Stimulated activated CD4-positive, alpha-beta T cell treated with anti-CD3 and anti-CD28 coated beads, Interleukin-4, amount 100 ng/mL, for 24 hours (primary cell): ENCODE measurements around the gene NR2F1-AS1.
"Not testable (repeated sequence)": the region's sequence is repeated elsewhere in the genome, so short reads cannot be mapped to it uniquely, and the experiment has no call there.

ENCODE experiments used
- DNase-seq: peaks from one replicate; pipeline ENCODE4 v3.0.0-alpha.2; 2020

Gene NR2F1-AS1

DNA sequence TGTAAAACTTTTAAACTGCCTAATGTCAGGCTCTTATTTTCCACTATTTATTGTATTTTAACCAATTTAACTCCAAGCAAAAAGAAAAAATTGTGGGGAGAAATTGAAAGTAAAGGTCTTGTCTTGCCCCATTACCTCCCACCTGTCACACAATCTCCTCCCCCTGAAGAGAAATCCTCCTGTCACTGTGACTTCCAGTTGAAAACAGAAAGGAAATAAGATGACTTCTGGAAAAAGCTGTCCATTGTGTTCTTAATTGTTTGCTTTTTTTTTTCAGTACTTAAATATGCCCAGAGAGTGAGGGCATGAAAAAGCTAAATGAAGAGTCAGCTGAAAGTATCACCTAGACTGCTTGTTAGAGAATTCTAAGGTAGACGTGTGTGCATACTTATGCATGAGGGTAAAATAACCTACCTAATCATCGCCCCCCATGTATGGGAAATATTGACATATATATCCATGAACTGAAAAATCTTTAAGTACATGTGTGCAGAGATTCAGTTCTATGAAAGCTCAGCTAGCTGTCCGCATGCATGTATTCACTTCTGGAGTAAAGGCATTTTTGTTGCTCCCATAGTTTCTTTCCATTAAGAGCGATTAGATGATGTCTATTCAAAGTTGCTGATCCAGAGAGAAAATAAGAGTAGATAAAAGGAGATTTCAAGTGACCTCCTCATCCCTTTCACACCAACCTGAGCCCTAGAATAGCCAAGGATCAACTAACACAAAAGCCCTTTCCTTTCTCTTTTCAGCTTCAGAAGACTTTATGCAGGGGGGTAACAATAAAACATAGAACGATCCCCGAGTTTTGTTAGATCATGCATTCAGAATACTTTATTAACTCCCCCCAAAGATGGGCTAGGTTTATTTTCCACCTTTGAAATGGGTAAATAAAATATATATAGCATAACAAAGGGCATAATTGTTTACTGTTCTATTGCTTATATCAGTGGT is 5.3 kb downstream of the NR2F1-AS1 start:
- no peak for DNase-seq

DNA sequence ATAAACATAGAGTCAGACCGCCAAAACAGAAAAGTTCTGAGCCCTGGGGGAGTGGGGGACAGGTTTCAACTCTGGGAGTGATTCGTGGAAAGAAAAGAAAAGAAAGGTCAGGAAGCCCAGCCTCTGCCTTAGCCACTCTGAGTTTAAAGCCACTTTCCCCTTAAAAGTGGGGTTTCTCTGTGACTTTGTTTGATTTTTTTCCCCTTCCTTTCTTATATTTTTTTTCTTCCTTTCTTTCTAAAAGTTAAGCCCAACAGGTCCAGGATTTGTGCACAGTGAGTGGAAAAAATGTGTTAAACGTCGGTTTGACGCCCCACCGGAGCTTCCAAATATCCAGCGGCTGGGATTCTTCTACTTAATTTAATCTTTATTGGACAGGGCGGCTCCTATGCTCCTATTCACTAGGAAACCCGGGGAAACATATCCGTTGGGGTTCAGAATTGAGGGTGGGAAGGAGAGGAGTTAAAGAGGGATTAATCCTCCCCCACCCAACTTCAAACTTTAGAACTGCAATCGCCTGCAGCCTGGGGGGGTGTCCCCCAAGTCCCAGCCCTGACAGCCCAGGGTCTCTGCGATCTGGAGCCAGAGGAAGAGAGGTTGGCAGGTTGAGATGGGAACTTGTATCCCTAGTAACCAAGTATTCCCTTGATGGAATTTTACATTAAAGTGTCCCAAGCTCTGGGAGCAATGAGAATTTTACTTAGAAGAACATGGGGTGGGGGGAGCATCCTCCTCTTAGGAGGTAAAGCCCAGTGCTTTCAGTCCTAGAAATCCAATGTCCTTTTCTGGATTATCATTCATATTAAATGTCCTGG is 6.3 kb downstream of the NR2F1-AS1 start:
- no peak for DNase-seq

DNA sequence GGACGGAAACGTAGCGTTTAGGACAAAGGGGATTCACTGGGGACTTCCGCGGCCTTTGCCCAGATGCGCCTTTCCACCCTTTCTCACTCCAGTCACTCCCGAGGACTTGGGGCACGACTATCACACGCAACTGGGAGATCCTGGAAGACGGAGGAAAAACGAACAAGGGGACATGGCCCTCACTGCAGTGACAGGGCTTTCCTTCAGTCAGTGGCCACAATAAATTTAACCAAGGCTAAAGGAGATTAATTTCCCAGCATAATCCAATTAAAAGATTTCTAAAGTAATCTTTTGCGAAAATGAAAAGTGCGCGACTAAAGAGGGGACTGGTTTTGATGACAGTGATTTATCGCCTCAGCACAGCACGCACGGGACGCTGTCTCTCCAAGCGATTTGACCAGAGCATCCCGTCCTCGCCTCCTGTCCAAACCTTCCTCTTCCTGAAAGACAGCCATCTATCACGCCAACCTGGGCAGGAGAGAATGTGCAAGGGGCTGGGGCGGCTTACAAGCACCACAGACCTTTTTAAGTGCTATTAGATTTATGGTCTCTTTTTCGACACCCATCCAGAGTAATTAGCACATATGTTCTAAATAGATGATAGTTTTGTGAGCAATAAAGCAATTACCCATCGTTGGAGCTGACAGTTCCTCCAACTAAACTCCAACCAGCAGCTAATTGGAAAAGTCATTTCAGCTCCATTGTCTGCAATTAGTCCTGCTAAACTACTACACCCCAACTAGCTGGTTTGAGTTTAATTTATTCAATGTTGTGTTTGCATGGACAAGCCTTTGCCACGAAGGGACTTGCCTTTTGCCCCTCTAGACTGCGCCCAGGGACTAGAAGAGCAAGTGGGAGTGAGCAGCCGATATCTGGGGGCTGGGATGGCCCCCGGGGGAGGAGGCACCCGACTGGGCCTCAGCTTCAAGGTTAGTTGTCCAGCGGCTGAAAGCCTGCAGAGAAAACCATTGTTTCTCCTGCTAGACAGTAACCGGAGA is 7.4 kb downstream of the NR2F1-AS1 start:
- DNase-seq, result no peak

GRCh38 chr5:93572608-93573353 is 8.2 kb downstream of the NR2F1-AS1 start:
- no peak for DNase-seq

- DNase-seq, result no peak
Observed at GRCh38 chr5:93572101-93572607, 8.9 kb downstream of the NR2F1-AS1 start.

DNA sequence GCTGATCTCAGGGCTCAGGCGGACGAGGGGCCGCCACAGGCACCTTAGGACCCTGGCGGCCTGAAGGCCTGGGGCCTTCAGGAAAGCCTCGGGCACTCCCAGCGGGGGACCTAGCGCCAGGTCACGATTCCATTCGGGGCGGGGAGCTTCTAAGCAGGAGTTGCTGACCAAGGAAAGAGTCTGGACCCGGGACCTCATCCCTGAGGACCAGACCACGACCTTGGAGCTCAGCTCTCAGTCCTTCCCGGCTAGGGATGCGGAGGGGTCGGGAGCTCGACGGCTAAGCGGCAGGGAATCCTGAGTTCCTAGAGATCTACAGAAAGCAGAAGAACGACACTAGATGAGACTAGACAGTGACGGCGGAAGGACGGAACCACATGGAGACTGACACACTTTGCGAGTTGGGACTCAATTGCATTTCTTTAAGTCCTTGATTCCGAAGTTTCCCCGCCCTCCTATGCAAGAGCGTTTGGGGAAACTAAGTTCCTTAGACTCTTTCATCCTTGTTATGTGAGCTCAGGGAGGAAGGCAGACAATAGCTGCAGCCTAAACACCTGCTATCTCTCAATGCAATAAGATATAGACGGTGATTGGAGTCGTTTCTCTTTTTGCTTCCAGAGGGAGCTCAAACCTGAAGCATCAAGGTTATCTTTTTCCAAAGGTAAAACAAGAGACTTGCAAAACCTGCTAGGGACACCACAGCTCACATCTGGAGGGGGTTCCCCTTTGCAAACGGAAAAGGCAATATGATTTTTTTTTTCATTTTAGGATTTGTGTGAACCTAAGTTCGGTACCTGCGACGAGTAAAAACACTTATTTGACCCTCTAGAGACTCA is 9.7 kb downstream of the NR2F1-AS1 start:
- no peak for DNase-seq

DNA sequence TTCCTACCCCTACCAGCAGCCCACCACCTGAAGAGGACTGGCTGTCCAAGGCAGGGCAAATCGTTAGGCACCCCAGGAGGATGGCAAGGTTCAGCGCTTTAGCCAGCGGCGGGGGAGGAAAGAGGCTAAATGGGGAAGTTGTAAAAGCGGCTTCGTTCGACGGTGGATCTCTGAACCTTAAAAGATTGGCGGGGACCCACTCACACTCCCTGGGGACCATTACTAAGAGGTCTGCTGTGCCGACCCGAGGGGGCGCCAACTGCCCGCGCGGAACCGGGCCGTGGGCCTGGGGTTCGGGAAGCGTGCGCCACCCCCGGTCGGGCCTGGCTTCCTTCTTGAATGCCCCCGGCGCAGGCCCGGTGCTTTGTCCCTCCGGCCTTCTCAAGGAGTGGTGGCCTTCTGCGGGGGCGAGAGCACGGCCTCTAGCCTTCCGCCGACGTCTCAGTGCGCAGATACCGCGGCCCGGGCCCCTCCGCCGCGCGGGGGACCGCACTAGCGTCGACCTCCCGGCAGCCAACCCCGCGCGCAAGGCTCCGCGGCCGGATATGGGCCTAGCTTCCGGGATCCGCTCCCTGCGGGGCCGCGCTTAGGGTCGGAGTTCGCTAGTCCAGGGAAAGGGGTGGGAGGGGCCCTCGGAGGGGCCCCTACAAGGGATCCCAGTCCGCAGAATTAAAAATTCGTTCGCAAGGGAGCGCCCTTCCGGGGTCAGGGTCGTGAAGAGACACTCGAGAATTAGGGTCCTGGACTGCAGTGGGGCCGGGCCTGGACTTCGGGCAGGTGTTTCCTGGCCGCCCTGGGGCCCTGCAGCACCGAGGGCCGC is 10.5 kb downstream of the NR2F1-AS1 start:
- DNase-seq, result no peak

- DNase-seq, result no peak
Observed at GRCh38 chr5:93569300-93570160, 11.5 kb downstream of the NR2F1-AS1 start.

DNA sequence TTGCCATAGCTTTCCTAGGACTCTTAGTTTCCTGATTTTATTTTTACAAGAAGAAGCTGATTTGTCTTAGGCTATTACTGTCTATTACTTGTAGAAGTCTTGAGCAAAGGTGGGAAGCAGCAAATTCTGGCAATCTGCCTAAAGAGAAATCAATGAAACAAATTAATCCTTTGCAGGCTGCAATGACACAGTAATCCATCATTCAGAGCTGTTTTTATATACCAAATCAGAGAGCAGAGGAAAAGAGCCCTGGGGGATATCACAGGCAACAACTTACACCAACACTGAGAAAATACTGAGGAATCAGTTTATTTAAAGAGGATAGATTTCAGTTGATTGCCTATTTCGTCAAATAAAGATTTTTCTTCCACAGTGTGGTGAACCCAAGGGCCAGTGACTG is 13.6 kb downstream of the NR2F1-AS1 start:
- no peak for DNase-seq

DNA sequence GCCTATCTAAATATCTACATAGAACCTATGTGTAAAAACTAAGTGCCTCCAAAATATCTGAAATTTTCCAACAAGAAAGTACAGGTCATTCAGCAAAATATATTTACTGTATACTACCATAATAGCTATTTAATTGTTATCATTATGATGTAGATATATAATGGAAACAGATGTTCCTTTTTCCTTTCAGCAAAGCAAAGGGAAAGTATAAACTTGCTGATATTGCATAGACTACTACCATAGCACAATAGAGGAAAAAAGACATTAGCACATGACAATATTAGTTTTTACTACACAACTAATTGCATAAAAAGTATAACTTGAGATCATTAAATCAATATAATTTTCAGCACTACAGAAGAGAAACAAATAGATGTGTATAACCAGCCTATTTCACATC is 14.9 kb downstream of the NR2F1-AS1 start:
- DNase-seq, result no peak

DNA sequence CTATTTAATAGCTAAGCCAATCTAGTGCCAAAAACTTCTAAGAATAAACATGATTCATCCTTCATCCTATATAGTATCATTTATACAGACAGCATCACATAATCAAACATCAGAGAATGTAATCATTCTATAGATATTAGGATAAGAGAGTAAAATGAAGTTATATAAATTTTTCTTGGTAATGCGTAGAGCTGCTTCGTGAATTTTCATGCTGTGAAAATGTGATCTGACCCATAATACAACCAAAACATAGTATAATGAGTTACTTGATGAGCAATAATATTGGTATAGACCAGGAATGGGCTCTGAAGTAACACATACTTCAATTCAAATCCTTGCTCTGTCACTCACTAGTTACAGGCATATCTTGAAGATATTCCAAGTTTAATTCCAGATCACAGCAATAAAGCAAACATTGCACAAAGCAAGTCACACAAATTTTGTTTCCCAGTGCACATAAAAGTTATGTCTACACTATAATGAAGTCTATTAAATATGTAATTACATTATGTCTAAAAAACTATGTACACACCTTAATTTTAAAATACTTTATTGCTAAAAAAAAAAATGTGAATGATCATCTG is 23.9 kb downstream of the NR2F1-AS1 start:
- no peak for DNase-seq

GRCh38 chr5:93549594-93549993 is 31.4 kb downstream of the NR2F1-AS1 start:
- DNase-seq, result not testable (repeated sequence)

DNA sequence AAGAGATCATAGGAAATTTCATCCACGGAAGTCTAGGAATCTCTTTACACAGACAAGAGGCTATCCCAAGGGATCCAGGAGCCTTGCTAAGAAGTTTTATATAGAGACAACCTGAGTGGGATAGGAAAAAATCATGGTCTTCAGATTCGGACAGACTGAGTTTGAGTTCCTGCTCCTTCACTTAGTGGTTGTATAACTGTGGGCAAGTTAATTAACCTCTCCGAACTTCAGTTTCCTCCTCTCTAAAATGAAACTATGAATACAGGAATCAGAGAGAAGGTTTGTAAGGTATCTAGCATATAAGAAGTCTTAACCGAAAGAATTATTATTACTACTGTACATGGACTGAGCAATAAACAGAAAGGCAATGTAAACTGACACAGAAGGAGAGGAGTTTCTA is 35.1 kb downstream of the NR2F1-AS1 start:
- DNase-seq, result no peak

- DNase-seq, result no peak
Observed at GRCh38 chr5:93532370-93532769, 48.6 kb downstream of the NR2F1-AS1 start.

DNA sequence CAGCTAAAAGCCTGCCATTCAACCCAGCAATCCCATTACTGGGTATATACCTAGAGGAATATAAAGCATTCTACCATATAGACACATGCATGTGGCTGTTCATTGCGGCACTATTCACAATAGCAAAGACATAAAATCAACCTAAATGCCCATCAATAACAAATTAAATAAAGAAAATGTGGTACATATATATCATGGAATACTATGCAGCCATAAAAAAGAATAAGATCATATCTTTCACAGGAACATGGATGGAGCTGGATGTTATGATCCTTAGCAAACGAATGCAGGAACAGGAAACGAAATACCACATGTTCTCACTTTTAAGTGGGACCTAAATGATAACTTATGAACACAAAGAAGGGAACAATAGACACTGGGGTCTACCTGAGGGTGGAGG is 59.2 kb downstream of the NR2F1-AS1 start:
- not testable (repeated sequence) for DNase-seq

DNA sequence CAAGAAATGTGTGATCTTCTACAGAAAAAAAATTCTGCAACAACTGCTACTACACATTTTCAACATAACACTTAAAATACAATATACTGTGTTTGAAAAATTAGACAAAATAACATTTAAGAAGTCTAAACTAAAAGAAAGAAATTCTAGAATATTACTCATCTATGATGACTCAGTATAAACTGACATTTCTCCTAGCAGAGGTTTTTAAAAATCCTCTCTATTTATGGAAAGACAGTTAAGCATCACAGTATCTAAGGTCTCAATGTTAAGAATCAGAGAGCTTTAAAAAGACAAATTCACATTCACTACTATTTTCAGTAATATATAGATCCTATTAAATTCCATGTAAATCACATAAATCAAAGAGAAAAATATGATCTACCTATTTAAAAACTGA is 61.3 kb downstream of the NR2F1-AS1 start:
- no peak for DNase-seq

DNA sequence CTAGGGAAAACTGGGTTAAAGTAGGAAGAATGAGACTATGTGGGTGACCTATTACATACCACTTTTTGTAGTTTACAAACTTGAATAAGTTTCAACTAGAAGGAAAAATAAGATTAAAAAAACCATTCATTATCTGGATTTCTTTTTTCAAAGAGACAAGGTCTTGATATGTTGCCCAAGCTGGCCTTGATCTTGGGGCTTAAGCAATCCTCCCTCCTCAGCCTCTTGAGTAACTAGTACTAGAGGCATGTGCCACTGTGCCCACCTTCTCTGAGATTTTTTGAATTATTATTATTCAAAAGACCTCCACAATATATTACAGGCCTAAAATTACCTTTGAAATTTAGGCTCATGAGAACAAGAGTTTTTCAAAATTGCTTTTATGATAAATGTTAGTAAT is 63.2 kb downstream of the NR2F1-AS1 start:
- no peak for DNase-seq

- no peak for DNase-seq
Observed at GRCh38 chr5:93513298-93513697, 67.7 kb downstream of the NR2F1-AS1 start.
